HTR-8/SVneo (cell line): ENCODE measurements around the gene ACY1.
A peak's percentile ranks its signal among the peaks of the same experiment; 100 is the strongest.

Source experiments
- DNase-seq: peaks from one replicate; pipeline ENCODE4 v3.0.0; 2011; ENCODE audit warnings: low spot score, mixed read lengths; ENCODE audit not compliant: insufficient read length
- FAIRE-seq: peaks from 2 replicates; lab custom pipeline; 2011; peaks lifted over from hg19 to GRCh38; lab: Jason Lieb, UNC

Gene ACY1

DNA sequence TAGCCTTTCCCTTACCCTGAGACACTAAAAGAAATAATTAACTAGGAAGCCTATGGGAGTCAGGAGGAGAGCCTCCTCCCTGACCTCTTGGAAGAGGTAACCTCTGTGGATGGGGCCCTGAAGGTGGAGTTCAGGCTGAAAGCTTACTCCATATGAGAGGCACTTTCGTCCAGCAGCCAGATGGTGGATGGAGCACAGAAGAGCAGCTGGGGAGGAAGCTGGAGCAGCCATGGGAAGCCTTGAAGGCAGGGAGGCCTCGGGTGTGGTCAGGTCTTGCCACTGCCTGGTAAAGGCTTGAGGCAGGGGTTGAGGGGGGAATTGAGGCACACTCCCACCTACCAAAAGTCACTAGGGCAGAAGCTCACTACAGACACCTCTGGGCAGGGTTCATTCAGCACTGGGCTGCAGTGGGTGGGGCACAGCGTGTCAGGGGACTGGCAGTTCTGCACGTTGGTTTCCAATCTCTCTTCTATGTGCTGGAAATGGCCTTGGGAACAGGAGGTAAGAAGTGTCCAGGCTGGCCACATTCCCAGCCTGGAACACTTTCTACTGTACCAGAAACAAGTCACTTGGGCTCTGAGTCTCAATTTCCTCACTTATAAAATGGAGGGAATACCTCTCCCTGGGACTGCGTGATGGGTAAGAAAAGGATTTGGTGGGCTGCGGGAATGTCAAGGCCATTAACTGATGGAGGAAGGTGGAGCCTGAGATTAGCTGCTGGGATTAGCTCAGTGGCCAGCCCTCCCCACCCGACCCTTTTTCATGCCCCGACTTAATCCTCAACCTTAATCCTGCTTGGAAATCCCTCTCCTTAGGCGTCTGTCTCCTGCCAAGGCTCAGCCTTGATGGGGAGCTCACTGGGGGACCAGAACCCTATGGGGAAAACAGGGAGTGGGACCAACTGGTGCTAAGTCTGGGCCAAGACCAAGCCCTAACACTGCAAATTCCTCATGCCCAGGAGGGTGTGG is 21.4 kb upstream of the ACY1 start:
- FAIRE-seq (no peak), DNase-seq (no peak)

DNA sequence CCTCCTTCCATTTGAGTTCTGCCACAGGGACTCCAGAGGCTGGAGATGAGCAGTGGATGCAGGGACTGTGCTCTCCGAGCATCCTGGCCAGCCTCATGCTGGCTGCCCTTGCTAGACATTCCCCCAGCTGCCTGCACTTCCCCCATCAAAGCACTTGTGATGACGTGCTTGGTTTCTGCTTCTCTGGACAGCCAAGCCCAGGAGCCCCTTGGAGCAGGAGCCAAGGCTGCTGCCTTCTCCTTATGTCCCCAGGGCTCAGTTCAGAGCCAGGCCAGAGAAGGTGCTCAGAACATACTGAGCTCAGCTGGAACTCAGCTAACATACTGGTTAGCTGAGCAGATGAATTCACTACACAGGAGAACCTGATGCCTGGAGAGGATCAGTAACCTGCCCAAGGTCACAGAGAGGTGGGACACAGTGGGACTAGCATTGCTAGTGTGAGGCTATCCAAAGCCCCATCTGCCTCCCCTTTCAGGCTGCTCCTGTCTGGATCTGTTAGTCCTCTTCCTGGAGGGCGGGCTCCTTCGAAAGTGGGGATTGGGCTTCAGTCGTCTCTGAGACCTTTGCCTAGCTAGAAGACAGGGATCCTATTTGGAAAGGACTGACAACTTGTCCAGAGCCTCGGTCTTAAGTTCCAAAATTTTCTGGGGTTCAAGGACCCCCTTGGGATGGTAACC is 20.3 kb upstream of the ACY1 start:
- no peak for DNase-seq
- FAIRE-seq, result peak; percentile 48

DNA sequence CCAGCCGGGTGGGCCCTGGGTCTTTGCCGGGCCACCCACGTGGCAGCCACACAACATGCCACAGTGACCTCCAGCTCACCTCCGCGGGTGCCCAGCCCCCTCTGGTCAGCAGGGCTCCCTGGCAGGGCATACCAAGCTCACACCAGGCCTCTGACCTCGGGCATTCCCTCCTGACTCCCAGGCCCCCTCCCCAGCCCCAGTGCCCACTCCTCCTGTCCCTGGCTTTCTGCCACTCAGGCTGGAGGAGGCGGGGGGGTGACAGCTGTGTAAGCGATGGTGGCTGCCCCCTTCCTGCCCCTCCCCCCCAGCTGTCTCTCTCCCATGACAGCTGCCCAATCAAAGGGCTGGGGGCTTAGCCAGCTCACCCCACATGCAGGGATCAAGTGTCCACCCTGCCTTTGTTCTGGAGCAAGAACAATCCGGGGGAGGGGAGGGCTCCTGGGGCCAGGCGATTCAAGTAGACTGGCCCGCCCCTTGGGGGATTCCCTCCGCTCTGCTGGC is 19.3 kb upstream of the ACY1 start:
- no peak for FAIRE-seq
- no peak for DNase-seq

DNA sequence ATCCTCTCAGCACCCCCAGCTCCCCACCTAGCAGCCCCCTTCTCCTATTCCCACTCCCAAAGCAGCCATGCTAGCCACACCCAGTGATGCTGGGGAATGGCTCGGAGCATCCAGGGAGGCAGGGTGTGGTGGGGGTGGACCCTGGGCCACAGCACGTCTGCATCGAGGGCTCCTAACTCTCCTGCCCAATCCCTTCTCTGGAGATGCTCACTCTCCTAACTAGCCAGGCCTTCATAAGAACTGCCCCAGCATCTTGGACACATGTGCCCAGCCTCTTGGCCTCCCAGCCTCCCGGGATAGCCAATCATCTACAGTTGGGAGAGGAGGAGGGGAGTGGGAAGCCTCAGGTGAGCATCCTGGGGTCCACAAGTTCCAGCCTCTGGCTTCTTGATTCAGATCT is 18.8 kb upstream of the ACY1 start:
- FAIRE-seq (peak; percentile 9), DNase-seq (no peak)

DNA sequence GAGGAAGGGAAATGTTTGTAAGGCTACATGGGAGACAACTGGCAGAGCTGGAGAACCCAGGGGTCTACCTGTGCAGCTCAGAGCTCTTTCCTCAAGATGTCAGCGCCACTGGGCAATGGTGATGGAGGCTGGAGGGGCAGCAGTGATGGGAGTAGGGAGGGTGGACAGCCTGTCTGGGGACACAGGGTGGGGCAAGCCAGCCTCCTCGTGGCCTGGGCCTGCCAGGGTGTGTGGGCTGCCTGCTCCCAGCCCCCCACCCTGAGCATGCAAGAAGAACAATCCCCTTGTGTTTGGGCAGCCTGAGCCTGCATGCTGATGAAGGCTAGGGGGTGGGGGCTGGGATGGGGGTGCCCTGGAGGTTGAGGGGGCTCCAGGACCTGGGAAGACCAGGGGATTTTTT is 17.3 kb upstream of the ACY1 start:
- DNase-seq, result no peak
- peak; percentile 20 for FAIRE-seq

DNA sequence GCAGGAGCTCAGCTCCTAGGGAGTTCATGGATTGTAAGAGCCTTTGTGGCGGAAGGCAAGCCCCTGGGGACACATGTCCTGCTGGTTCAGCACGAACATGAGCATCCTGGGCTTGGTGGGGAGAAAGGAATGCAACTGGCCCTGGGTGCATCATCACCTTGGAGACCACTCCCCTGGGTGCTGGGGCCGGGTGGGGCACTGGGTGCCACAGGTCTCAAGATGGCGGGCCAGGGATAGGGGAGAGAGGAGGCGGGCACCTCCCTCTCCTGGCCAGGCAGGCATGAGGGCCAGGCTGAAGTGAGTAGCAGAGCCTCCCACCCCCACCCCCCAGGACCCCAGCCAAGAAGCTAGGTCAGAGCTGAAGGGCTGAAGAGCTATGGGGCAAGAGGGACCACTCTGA is 16.8 kb upstream of the ACY1 start:
- DNase-seq (no peak), FAIRE-seq (no peak)

DNA sequence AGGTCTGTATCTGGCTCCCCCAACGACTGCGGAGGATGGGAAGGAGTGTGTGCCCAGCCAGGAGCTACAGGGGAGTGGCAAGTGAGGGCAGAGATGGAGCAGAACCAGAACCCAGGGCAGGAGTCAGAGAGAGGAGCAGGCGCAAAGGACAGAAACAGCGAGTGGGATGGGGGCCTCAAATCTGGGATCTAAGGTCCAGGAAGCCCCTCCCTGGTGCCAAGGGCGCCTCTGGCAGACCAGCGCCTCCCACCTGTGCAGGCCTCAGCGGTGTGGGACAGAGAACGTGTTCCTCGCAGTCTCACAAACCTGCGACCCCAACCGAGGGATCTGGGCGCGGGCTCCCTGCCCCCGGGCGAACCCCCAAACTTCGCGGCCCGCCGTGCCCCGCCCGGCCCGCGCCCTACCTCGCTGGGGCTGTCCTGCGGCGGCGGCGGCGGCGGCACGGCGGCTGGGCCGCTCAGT is 16.4 kb upstream of the ACY1 start:
- DNase-seq, result no peak

DNA sequence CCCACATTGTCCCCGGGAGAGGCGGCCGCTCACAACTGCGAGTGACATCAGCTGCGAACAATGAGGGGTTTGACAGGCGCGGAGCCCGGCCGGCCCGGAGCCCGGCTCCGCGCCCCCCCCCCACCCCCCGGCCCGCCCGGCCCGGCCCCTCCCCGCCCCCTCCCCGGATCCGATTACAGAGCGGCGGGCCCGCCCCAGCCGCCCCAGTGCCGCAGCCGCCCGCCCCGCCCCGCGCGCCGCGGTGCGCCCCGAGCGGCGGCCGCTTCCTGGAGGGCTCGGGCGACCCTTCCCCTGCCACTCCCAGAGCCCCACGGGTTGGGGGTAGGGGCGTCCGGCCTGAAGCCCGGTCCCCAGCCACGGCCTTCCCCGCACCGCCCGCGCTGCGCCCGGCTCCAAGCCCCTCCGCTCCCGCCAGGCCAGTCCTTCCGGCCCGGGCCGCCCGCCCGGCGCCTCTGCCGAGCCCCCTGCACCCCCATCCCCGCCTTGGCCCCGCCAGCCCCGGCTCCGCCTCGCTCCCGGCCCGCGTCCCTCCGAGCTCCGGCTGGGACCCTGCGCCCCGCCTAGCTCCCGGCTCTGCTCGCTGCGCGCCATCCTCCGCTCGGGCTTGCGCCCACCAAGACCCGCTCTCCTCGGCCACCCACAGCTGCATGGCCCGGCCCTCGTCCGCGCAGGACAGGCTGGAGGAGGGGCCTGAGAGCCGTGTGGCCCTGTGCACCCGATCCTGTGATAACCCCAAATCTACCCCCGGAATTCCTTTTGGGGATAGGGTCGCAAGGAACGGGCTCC is 15.8 kb upstream of the ACY1 start, which contains the start of gene PCBP4:
PCBP4 (minus strand) TSS at position 71 of the 786 bp plus-strand sequence. CDS start 6,214 bp downstream, outside the sequence.
- DNase-seq, result peak; percentile 71

More for the DNA sequence above, 16.4 kb upstream of the ACY1 start:
- FAIRE-seq, result no peak

DNA sequence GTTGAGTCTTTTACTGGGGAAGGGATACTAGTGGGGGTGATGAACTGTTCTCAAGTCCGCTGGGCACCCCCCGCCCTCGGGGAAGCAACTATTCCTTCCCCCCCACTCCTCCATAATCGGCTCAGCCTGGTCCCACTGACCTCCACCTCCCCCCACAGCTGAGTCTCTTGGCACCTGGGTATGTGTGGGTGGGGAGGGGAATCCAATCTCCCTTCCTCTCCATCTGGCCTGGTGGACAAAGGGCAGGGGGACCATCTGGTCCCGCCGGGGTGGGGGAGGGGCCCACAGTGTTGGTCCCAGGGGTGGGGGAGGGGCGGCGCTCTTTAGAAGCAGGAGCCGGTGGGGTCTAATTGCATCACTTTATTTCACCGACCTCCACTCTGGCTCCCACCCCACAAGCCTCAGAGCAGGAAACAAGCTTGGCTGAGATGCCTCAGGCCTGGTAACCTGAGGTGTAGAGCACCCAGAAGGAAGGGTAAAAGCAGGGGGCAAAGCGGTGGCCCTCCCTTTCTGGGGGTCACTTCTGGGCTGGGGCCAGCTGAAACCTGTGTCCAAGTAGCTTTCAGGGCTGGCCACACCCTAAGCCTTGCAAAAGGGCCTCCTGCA is 15.1 kb upstream of the ACY1 start:
- DNase-seq (peak; percentile 46), FAIRE-seq (peak; percentile 81)

More for the DNA sequence above, 15.8 kb upstream of the ACY1 start, which contains the start of gene PCBP4:
- FAIRE-seq, result no peak

DNA sequence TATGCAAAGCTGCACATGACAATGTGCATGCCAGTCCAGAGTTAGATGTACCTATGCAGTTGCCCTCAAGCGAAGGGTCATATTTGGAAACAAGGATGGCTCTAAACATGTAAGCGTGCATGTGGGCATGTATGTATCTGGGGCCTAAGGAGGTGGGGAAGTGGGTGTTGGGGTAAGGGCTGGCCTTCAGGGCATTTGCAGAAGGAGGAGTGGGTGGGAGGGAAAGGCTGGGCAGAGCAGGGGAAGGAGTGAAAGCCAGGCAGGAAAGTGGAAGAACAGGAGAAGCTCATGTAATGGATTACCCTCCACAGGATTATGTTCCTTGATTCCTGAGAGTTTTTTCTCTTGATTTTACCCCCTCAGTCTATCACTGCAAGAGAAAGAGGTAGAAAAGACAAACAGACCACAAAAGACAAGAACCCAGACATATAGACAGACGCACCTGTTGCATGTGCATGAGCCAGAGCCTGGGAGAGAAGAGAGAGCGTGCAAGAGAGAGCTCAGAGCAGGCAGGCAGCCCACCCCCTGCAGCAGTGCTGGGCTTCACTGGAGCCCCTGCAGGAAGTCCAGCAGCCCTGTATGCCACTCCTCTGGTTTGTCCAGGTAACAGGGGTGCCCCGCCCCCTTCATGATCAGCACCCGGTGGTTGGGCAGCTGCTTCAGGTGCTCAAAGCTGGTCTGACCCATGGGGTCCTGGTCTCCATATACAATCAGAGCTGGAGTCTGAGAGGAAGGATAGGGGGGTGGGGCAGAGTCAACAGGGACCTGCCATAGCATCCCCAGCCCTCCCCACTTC is 14.3 kb upstream of the ACY1 start:
- DNase-seq, result no peak
- peak; percentile 82 for FAIRE-seq

DNA sequence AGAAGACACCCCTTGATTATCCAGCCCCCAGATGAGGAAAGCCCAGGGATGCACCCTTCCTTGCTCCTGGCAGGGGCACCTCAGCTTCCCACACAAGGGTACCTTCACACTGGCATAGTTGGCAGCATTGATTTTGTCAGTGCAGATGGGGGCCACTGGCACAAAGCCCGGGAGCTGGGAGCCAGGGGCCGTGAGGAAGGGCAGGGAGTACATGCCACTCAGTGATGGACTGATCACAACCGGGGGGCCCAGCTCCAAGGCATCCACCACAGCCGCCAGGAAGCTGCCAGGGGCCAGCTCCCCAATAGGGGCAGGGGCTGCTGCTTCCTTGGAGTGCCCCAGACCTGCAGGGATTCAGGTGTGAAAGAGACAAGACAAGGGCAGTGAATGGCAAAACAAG is 13.5 kb upstream of the ACY1 start:
- FAIRE-seq (no peak), DNase-seq (no peak)

DNA sequence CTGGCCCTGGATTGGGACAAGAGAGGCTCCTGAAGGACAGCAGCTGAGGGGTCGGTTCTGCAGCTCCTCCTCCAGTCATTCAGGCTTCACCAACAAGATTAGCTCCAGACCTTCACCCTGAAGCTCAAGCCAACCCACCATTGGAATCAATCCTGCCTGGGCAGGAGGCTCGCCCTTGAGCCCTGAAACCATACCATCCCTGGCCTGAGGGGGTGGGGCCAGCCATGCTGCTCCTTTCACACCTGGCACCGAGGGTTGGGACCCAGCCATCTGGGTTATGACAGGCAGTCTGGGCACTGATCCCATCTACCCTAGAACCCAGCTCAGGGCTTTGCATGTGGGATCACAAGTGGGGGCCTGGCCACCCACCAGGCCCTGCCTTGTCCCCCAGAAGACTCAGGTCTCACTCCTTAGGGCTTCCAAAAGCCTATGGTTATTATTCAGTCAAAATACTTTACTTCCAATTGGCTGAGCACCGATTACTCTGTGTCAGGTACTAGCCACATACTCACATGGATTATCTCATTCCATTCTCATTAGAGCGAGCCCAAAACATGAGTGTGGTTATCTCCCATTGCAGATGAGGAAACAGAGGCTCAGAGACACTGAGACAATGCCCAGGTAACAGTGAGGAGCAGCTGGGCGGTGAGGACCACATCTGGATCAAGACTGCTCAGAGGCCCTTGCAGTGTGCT is 12.6 kb upstream of the ACY1 start:
- DNase-seq, result no peak
- FAIRE-seq, result no peak

DNA sequence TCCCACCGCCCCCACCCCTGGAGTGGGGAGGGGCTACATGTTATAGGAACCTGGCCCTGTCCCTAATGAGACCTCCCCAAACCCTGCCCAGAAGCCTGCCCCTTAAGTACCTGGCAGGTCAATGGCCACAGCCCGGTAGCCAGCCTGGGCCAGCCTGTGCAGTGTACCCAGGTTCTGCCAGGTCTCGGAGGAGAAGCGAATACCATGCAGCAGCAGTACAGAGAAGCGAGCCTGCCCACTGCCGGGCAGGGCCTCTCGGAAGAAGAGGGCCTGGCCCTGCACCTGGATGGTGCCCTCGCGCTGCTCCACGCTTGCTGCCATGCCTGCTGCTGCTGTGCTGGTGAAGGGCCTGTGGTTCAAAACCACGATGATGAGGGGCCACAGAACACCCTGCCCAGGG is 12.0 kb upstream of the ACY1 start:
- FAIRE-seq (no peak), DNase-seq (no peak)

DNA sequence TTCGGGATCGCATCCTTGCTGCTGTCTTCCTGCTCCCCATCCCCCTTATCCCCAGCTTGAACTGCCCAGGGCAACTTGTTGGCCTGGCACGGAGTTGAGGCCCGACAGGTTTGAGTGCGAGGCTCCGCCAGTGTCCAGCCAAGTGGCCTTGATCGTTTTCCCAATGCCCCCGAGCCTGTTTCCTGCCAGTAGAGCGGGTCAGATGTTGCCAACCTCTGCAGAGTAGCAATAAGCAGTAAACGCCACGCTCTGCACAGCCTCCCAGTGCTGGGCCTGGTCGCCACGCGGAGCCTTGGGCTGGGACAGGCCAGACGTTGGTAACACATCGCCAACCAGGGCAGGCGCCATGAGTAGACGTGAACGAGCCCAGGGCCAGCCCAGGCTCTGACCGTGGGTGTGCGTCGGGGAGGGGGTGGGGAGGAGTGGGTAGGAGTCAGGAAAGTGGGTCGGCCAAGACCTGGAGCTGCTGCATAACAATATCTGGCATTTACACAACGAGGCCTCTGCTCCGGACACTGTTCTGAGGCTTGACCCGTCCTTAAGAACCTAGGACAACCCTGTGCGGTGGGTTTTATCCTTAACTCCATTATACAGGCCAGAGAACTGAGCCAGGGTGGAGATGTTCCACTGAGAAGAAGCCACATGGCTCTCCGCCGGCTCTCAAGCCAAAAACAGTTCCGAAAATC is 8.9 kb upstream of the ACY1 start:
- FAIRE-seq, result no peak
- no peak for DNase-seq

DNA sequence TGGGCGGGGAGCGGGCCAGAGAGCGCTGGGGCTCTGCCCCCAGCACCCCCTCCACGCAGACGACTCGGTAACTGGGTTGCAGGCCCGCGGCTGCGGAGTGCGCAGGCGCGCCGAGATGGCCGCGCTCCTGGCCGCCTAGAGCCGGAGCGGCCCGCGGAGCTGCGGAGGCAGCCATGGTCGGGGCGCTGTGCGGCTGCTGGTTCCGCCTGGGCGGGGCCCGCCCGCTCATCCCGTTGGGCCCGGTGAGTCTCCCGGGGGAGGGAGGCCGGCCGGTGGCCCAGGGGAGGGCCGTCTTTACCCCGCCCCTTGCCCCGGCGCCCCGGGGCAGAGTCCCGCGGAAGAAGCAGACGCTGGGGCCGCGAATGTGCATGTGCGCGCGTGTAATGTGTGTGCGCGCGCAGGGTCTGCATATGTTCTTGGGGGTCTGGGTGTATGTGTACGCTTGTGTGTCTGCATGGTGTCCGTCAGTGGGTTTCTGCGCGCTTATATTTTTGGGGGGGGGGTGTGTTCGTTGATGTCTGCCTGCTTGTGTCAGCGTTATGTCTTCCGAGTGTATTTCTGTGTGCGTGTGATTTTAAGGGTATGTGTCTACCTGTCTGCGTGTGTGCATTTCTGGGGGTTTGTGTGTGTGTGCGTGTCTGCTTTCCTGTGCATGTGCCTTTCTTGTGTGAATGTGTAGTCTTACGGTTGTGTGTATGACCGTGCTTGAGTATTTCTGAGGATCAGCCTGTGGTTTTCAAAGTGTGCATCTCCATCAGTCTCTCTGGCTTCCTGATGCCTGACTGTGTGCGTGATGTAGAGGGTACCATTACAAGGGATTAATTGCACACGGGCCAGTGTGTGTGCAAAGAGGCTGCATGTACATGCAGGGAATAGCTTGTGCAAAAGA is 8.1 kb upstream of the ACY1 start, which contains the start of gene ABHD14A:
ABHD14A (plus strand) TSS at position 102 of the 889 bp plus-strand sequence; CDS start at position 174, 72 bp downstream.
- FAIRE-seq, result peak; percentile 91
- DNase-seq, result peak; percentile 88

DNA sequence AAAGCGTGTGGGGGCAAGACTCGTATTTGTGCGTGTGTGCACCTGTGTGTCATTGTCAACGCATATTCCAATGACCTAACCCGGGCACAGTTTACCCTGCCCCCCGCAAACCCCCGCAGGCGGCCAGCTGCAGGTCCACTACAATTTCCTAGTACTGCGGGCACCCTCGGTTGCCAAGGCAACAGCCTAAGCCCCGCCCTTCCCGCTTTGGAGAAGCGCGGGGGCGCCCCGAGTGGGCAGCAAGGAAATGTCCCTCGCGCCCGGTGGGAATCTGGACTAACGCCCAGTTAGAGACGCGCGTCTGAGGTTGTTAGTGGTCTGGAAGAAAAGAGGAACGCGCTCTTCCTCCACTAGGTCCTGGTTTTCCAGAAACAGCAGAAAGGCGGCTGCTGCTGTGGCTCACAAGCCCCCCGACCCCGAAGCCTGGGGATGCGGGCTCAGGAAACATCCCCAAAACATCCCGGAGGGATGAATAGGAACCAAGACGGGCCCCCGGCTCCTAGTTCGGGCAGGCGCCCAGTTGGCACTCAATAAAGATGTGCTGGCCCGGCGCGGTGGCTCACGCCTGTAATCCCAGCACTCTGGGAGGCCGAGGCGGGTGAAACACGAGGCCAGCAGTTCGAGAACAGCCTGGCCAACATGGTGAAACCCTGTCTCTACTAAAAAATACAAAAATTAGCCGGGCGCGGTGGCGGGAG is 7.3 kb upstream of the ACY1 start:
- FAIRE-seq (no peak), DNase-seq (no peak)
